IPS-11a (cell line): ENCODE results near the gene XKR3.
"Not testable (repeated sequence)": the region's sequence is repeated elsewhere in the genome, so short reads cannot be mapped to it uniquely, and the experiment has no call there.

Experiments used
- H3K4me3 ChIP-seq: one replicate; pipeline ENCODE4 v1.5.1; 2013; ENCODE audit warnings: low read depth, low read length, control low read depth

XKR3 gene

GRCh38 chr22:16748160-16748929, 76.9 kb downstream of the XKR3 start:
- not testable (repeated sequence) for H3K4me3 ChIP-seq

DNA sequence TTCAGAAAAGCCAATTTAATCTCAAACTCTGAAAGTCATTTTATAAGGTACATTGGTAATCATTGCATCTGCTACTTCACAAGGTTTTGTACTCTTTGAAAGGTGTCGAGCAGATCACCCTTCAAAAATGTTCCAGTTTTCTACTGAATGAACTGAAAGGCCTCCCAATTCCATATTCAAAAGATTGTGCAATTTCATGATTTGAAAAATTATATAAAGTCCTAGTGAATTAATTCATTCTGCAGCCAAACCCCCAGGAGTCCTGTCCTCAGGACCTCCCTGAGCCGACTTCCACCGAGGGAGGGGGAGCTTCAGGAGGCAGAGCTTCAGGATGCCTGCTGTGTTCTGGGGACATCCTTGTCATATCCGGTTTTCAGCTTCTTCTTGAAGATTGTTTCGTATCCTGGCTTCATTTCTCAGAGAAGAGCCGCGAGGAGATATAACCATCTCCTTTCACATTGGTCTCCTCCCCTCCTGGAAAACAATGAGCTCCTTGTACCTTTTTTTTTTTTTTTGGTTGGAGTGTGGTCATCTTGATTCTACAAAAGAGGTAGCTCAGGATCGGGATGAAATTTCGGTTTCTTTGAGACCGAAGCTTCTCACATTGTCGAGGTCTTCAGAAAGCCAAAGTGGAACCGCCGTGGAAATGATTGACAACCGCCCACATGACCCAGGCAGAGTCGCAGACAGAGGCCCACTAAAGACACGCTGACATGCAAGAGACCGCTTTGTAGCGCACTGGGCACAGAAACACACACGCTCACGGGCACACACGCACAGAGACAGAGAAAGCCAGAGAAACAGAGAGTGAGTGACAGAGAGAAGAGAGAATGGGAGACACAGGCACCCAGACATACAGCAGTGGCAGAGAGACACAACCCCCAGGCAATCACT, 77.7 kb downstream of the XKR3 start:
- not testable (repeated sequence) for H3K4me3 ChIP-seq

DNA sequence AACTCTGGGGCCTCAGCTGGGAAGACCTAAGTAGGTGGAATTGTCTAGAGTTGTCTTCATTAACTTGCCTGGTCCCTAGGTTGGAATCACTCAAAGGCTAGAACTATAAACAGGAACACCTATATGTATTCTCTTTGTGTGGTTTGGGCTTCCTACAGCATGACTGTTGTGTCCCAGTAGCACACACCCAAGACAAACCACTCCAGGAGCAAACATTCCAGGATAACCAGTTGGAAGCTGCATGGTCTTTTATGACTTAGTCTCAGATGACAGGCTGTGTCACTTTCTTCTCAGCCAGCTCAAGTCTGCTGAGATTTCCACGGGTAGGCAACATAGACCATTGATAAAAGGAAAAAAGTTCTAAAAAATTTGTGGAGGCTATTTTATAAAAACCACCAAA, 90.9 kb downstream of the XKR3 start:
- H3K4me3 ChIP-seq: not testable (repeated sequence)
